Mesenteric fat pad (tissue), 1 donor: ENCODE measurements around the gene PHLPP1. TPM values are rescaled to one million over a fixed set of nuclear protein-coding genes. Genes with fewer than 3 reads are reported as not detected.
"Not testable (repeated sequence)": the region's sequence is repeated elsewhere in the genome, so short reads cannot be mapped to it uniquely, and the experiment has no call there.

Experiments used
- DNase-seq: peaks from one replicate; pipeline ENCODE4 v3.0.0-alpha.2; 2020; ENCODE audit warnings: low spot score
- long read RNA-seq: library from polyadenylated mRNA; unstranded; transcript quantifications from one replicate; pipeline ENCODE4 v2.0.0, GENCODE V29; 2020
- total RNA-seq: library from RNA; stranded (reverse); fragmentation: NEBNext Ultra II Directional; extraction: Animal tissue kit (Norgen Biotek cat#: 25700); gene quantifications from one replicate; pipeline ENCODE4 v1.2.1, GENCODE V29; 2021
- donor health status: DM: yes; HTN: yes; CAD: no.

Gene PHLPP1
- total RNA-seq: 7.0 TPM
- long read RNA-seq, partial matches to known transcripts: 7 of 10 reads
- long read RNA-seq, other reads (novel, unspliced or antisense): 3 of 10 reads

DNA sequence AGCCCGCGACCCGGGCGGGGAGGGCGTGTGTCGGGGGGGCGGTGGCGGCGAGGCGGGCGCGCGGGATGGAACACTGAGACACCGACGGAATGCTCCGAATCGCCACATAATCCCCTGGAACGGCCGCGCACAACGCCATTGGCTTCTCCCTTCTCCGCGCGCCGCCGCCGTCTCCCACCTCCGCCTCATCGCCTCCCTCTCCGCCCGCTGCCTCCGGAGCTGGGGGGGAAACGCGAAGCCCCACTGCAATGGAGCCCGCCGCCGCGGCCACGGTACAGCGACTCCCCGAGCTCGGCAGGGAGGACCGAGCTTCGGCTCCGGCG lies at the start of gene PHLPP1:
Gene PHLPP1, plus strand, starts transcription at position 106 of the 323 bp plus-strand sequence. Its CDS starts 143 bp downstream, at position 249.
- DNase-seq: no peak

- DNase-seq: no peak
Observed at GRCh38 chr18:62669225-62669624, 46.1 kb upstream of the PHLPP1 start.

DNA sequence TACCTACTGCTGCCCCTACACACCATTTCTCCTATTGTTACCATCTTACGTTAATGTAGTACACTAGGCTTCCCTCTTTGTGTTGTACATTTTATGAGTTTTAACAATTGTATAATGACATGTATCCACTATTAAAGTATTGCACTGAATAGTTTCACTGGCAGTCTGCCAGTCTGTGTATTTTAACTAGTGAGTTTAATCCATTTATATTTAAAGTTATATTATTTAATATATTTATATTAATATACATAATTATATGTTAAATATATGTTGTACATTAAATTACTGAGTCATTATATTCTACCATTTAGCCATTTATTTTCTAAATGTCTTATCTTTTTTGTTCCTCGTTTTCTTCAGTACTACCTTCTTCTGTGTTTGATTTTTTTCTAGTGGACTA lies 44.8 kb upstream of the PHLPP1 start:
- no peak for DNase-seq

- DNase-seq: no peak
Observed at GRCh38 chr18:62672600-62672999, 42.7 kb upstream of the PHLPP1 start.

DNA sequence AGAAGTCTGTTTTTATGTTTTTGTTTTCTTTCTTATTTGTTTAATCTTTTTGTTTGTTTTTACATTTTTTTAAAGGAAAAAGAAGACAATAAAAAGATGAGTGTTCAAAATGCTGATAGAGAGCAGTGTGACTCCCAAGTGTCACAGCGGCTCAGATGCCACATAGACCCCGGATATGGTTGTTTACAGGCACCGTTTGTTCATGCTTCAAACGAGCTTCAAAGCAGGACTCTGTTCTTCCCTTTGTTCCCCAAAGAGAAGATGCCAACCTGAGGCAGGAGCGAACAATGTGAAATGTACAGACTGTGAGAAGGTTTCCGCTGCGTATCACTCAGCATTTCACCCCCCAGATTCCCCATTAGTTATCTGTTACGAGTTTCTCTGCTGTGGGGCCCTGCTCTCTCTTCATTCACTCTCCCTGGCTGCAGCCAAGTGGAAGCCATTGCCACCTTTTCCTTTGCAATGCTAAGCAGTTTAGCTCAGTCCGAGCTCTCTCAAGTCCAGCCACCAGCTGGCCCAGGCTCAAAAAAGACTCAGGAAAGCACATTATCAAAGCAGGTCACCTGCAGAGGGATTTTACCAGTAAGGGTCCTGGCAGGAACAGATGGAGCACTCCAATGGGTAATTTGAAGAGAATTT lies 36.4 kb upstream of the PHLPP1 start:
- DNase-seq: peak; percentile 12

- peak; percentile 6 for DNase-seq
Observed at GRCh38 chr18:62682371-62682770, 33.0 kb upstream of the PHLPP1 start.

GRCh38 chr18:62683935-62684334 lies 31.4 kb upstream of the PHLPP1 start:
- no peak for DNase-seq

GRCh38 chr18:62688743-62689317 lies 26.5 kb upstream of the PHLPP1 start:
- DNase-seq: no peak

- DNase-seq: no peak
Observed at GRCh38 chr18:62690236-62690815, 25.0 kb upstream of the PHLPP1 start.

DNA sequence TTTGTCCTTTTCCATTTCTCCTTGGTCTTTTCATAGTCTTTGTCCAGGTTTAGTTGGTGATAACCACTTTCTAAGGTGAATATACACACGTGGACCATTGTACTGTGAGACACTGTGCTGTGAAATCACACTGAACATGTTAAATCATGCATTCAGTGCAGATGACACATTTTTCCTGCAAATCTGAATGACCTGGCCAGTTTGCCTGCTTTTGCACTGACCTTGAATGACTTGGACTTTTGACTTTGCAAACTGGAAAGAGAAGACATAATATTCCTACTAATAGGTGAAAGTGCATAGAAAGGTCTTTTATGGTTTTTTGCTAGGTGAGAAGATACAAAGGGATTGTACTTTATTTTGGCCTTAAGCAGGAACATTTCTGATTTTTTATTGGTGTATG lies 21.7 kb upstream of the PHLPP1 start:
- no peak for DNase-seq

DNA sequence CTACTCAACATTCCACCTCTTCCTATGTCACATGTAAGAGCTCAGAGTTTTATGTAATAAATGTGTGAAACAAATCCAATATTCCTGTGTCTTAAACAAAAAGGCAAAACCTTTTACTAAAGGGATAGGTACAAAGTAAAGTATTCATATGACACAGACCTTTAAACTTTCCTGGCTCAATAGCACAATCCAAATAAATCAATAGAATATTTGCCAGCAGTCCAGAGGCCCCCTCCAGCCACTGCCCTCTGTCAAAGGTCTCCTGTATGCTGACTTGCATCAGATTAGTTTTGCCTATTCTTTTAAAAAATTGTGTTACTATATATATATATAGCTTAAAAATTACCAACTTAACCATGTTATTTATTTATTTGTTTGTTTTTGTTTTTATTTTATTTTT lies 17.7 kb upstream of the PHLPP1 start:
- DNase-seq: no peak

DNA sequence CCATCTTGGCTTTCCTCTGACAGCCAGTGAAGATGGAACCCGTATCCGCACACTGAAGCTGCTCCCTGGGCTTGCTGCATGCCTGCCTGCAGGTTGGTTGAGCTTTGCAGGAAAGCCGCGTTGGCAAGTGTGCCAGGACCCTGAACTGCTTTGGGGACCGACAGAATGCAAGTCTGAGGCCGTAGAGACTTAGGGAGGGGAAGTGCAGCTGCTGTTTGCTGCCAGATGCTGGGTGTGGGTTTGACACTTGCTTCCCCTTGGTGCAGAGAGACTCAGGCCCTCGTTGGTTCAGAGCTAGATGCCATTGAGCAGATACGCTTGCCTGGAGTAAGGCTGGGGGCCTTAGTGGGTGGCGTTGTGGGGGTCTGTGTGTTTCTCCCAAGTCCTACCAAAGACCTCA lies 13.1 kb upstream of the PHLPP1 start:
- DNase-seq: no peak

DNA sequence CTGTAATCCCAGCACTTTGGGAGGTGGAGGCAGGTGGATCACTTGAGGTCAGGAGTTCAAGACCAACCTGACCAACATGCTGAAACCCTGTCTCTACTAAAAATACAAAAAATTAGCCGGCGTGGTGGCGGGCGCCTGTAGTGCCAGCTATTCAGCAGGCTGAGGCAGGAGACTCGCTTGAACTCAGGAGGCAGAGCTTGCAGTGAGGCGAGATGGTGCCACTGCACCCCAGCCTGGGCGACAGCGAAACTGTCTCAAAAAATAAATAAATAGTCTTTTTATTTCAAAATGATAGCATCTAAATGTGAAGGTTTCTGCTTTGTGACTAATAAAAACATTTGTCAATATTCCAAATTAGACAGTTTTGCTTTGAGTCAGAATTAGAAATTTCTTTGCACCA lies 8.5 kb upstream of the PHLPP1 start:
- DNase-seq: not testable (repeated sequence)

DNA sequence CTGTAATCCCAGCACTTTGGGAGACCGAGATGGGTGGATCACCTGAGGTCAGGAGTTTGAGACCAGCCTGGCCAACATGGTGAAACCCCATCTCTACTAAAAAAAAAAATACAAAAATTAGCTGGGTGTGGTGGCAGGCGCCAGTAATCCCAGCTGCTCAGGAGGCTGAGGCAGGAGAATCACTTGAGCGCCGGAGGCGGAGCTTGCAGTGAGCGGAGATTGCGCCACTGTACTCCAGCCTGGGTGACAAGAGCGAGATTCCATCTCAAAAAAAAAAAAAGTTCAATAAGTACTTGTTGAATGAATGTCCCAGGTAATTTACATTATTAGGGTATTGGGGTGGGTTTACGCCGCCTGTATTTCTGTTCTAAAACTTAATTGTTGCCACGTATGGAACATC lies 5.4 kb upstream of the PHLPP1 start:
- DNase-seq: not testable (repeated sequence)

GRCh38 chr18:62710417-62710816 lies 4.9 kb upstream of the PHLPP1 start:
- no peak for DNase-seq

DNA sequence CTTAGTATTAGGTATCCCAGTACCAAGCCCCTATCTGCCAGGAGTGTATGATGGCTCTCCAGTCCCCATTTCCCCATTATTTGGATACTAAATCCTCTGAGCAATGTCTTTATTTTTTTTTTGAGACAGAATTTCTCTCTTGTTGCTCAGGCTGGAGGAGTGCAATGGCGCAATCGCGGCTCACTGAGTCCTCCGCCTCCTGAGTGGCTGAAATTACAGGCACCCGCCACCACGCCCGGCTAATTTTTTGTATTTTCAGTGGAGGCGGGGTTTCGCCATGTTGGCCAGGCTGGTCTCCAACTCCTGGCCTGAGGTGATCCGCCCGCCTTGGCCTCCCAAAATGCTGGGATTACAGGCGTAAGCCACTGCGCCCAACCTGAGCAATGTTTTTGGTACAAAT lies 3.6 kb upstream of the PHLPP1 start:
- no peak for DNase-seq

GRCh38 chr18:62713651-62714247 lies 1.6 kb upstream of the PHLPP1 start:
- DNase-seq: no peak

DNA sequence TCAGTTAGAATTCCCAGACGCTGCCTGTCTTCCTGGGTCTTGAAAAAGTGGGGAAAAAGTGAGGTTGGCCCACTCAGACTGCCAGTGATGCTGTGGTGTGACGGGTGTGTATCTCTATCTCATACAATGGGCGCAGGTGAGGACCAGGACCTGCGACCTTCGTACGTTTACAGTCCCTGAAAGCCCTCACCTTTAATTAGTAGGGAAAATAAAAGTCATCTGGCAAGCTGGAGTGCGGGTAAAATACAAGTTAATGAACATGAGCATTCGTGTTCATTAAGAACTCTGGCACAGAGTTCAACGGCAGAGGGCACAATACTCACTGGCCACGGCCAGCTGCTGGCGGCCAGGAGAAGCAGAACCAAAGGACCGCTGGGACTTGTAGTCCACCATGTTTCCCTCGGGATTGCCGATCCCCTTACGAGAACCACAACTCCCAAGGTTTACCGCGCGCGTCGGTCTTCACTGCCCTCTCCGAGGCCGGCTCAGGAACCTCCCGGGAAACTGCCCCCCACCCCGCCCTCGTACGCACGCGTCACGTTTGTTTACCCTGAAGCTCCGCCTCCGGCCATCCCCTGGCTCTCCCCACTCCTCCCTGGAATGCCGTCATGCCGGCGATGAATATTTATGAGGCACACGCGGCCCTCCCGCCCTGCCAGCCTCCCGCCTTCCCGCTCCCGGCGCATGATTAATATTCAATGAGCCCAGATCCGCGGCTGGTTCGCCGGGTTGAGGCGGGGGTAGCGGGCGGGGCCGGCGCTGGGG lies 488 bp upstream of the PHLPP1 start:
- DNase-seq: peak; percentile 100

DNA sequence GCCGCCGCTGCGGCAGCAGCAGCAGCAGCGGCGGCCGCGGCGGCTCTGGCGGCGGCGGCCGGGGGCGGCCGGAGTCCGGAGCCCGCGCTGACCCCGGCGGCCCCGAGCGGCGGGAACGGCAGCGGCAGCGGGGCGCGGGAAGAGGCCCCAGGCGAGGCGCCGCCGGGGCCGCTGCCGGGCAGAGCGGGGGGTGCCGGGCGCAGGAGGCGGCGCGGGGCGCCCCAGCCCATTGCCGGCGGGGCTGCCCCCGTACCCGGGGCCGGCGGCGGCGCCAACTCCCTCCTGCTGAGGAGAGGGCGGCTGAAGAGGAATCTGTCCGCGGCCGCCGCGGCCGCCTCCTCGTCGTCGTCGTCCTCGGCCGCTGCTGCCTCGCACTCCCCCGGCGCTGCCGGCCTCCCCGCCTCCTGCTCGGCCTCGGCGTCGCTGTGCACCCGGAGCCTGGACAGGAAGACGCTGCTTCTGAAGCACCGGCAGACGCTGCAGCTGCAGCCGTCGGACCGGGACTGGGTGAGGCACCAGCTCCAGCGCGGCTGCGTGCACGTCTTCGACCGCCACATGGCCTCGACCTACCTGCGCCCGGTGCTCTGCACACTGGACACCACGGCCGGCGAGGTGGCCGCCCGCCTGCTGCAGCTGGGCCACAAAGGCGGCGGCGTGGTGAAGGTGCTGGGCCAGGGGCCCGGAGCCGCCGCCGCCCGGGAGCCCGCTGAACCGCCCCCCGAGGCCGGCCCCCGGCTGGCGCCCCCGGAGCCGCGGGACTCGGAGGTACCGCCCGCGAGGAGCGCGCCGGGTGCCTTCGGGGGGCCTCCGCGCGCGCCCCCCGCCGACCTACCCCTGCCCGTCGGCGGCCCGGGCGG lies 646 bp downstream of the PHLPP1 start:
- DNase-seq: peak; percentile 92

GRCh38 chr18:62716619-62717168 lies 1.4 kb downstream of the PHLPP1 start:
- no peak for DNase-seq
